OCI-M2 (cell line): Measurements from ENCODE around the gene DNAJC13.
"Not testable (repeated sequence)": the region's sequence is repeated elsewhere in the genome, so short reads cannot be mapped to it uniquely, and the experiment has no call there.

Experiments
- DNase-seq: peaks from one replicate; lab custom pipeline; 2025; ENCODE audit not compliant: unreplicated experiment; lab: John Stamatoyannopoulos, UW

Gene DNAJC13

DNA sequence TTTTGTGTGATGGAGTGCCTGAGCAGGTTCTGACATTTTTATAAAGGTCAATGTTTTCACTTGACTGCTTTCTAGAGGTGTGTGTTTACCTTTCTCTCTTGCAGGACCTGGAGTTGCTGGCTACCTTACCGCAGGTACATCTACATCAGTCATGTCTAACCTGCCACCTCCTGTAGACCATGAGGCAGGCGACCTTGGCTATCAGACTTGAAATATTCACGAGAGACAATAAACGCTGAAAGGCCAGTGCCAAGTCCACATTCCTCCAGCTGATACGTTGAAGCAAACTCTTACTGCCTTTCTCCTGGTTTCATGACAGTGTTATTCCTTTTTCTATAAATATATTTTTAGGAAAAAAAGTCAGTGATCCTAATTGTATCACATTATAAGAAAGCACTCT, 120.8 kb downstream of the DNAJC13 start:
- DNase-seq = no peak

DNA sequence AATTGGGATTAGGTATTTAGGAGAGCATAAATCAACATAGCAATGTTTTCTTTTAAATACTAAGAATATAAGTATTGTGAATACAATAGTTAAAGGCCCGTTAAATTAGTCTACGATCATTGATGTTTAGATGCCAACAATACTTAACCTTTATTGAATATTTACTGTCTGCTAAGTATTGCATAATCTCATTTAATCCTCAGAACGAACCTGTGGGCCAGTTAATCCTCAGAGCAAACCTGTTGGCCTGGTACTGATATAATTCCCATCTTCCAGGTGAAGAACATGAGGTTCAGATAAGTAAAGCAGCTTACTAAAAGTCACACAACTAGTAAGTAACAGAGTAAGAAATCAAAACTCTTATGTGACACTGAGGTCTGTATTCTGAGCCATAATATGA, 122.4 kb downstream of the DNAJC13 start:
- DNase-seq = no peak

DNA sequence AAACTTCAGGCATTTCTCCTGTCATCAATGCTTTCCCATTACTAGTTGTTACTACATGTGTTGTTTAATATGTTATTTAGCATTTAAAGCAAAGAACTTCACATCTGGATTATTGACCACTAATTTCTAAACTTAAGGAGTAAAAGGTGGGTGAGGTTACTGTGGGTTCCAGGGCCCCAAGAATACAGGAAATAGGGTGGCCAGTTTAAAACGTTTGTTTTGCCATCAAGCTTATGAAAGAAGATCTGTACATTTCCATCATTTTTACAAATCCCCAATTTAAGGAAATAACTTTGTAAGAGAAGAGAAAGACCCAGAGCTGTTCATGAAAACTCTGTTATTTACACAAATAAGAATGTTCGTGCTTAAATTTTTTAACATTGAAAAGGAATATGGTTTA, 125.3 kb downstream of the DNAJC13 start:
- DNase-seq = no peak

DNA sequence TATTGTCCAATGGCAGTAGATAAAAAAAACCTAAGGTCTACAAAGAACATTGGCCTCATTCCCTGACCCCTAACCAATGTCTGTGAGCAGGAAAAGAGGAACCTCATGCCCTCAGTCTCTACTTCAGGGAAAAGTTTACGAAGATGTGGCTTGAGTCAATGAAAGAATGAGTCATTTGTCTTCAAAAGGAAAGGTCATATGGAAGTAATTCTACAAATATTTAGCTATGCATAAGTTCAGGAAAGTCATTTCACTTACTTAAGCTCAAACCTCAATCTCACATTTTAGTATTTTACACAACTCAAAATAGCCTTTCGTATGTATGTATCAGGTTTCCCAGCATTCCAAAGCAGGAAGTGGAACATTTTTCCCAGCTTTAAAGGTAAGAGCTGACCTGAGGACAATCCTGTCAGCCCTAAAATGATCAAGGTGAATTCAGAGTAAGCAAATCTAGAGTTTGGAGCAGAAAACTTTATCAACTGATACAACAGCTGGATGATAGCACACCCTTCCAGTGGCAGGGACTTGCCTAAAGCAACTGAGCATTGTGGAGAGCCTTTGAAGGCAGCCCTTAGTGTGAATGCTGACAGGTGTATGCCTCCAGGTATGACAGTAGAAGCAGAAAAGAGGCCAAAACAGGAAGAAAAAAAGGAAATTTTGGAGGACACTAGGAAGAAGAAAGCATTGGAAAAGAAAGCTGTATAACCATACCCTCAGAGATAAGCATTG, 125.9 kb downstream of the DNAJC13 start:
- no peak for DNase-seq

DNA sequence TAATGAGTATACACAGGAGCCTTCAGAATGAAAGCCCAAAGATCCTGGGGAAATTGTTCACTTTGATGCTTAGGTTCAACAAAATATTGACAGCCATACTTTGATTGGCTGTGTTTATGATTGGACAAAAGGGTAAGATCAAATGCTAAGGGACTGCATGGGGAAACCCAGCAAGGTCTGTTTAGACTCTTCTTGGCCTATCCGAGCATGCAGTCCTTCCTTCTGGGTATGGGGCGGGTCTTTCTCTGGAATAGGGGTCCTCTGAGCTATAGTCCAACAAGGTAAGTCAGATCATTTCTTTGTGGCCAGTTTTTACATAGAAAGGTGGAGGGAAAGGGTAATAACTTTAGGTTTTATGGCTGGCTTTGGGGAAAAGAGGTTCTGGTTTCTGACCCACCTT, 126.8 kb downstream of the DNAJC13 start:
- DNase-seq = no peak

- no peak for DNase-seq
Measured at GRCh38 chr3:132545471-132545870, 128.2 kb downstream of the DNAJC13 start.

GRCh38 chr3:132549169-132549568, 131.9 kb downstream of the DNAJC13 start:
- no peak for DNase-seq

DNA sequence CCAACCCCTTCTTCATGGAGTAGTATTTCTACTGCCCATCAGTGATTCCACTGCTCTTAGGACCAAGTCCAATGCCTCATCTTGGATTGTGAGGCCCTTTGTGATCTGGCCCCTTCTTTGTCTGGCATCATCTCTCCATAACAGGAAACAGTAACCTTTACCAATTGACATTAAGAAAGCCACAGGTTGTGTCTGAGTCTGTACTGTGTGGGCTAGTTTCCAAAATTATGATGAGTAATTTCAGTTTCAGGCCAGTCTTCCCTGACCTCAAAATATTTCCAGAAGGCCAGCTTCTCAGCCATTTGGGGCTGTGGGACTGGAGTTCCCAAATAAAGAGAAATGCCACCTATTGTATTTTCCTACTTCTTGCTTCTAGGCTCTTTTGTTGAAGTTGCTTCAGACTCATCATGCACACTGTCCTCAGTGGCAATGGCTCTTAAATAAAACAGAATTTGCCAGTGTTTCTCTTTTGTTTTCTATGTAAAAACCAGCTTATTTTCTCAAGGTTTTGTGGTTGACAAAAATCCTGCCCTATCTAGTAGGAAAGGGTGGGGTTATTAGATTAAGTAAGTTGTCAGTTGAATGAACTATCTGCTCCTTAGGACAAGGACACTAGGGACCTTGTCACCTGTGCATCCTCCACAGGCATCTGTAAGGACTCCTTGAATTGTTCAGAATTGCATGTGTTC, 132.7 kb downstream of the DNAJC13 start:
- DNase-seq = no peak

DNA sequence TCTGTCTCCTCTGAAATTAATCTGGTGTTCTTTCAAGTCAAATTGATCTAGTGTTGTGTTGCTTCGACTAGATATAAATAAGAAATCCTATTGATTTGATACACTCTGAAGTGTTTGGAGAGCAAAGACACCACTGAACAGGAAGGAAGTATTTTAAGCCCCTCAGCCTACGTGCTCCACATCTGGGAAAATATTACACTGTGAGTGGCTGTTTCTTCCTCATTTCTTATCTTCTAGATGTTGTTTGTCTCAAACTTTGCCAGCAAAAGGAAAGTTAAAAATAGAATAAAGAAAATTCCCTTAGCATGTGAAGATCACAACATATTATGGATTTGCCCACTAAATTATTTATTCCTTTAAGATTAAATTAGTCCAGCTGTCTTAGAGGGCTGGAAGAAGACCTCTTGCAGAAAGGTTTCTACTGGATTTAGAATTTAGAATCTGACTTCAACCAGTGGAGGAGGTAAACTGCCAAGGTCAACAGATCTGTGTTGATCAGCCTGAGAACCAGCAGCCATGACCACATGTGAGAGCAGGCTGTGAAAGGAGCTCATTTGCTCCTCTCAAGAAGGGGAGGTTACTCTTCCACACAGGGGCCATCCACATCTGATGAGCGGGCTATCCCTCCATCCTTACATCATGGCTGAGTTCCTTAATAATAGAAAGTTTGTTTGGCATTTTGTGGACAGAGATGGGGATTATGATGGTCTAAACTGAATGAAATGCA, 133.4 kb downstream of the DNAJC13 start:
- peak; percentile 57 for DNase-seq

GRCh38 chr3:132553826-132554225, 136.5 kb downstream of the DNAJC13 start:
- DNase-seq = no peak

DNA sequence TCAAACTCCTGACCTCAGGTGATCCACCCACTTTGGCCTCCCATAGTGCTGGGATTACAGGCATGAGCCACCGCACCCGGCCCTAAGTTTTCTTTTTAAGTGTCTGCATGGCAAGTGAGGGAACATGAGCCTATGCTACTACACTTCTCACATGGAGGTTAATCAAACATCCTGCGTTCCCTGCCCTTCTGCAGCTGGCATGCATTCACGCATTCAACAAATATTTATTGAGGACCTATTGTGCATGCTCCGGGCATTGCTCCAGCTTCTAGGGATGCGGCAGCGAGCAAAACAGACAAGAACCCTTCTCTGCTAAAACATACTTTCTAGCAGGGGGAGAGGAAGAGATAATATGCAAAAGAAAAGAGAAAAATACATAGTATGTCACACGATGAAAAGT, 137.1 kb downstream of the DNAJC13 start:
- DNase-seq = no peak

DNA sequence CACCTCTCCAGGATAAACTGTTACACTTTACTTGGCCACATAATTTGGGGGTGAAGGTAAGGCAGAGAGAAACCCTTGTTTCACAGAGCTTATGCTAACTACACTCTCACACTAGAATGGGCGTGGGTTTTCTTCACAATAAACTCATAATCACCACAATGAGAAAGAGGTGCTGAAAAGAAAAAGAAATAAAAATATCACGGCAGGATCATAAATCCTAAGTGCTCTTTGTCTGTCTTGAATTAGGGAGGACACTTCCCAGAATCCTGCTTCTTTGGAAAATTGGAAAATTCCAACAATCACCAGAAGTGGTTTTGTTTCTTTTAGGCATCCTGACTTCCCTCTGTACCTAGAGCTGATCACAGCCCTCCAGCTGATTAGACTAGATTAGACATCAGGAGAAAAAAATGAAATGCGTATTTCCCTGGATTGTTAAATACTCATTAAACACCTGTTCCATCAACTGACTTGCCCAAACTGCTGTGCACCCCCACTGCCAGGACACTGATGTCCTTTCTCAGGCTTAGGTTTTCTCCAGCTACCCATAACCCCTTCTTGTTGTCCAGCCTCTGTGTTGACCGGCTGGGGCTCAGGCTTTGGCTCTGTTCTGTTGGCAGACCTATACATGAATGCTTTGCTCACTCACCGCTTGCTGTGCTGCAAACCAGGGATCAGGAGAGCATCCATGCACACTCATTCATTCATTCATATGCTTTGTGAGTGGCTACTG, 138.2 kb downstream of the DNAJC13 start:
- DNase-seq = no peak

- not testable (repeated sequence) for DNase-seq
Measured at GRCh38 chr3:132556036-132556386, 138.7 kb downstream of the DNAJC13 start.

GRCh38 chr3:132556508-132557159, 139.3 kb downstream of the DNAJC13 start:
- DNase-seq = no peak

DNA sequence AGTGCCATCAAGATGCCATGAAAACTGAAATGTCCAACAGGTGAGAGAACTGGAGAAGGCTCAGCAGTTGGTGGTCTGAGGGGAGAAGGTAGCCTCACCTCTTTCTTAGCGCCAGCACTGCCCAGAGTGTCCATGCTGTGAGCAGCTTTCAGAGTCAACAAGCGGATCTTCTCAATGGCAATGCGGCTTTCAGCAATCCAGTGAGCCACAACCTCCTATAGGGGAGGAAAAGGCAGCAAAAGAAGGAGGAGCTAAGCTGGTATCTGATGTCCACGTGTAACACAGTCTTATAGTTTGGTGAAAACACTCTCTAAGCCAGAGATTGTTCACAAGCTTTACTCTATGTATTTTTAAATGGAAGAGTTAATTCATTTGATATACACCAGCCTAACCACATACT, 143.7 kb downstream of the DNAJC13 start:
- DNase-seq = no peak

DNA sequence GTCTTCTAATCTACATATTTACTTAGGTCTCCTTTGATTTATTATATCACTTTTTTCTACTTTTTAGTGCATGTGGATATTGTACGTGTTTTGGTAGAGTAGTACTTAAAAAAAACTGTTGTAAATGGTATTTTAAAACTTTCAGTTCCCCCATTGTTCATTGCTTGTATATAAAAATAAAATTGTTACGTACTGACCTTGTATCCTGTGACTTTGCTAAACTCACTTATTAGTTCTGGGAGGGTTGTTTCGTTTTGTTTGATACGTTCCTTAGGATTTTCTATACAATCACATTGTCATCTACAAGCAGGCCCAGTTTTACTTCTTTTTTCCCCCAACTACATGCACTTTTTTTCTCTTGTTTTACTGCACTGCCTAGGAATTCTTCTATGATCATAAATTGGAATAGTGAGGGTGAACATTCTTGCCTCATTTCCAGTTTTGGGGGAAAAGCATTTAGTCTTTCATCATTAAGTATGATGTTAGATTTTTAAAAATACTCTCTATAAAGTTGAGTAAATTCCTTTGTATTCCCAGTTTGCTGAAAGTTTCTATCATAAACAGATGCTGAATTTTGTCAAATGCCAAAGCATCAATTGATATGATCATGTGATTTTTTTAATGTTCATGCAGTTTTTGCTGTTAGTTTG, 146.2 kb downstream of the DNAJC13 start:
- no peak for DNase-seq

- DNase-seq = no peak
Measured at GRCh38 chr3:132564070-132564465, 146.8 kb downstream of the DNAJC13 start.

GRCh38 chr3:132568422-132568821, 151.1 kb downstream of the DNAJC13 start:
- no peak for DNase-seq

- DNase-seq = no peak
Measured at GRCh38 chr3:132569153-132569552, 151.9 kb downstream of the DNAJC13 start.

GRCh38 chr3:132569580-132569979, 152.3 kb downstream of the DNAJC13 start:
- no peak for DNase-seq
